ENCODE data around the gene UPF2.

DNA sequence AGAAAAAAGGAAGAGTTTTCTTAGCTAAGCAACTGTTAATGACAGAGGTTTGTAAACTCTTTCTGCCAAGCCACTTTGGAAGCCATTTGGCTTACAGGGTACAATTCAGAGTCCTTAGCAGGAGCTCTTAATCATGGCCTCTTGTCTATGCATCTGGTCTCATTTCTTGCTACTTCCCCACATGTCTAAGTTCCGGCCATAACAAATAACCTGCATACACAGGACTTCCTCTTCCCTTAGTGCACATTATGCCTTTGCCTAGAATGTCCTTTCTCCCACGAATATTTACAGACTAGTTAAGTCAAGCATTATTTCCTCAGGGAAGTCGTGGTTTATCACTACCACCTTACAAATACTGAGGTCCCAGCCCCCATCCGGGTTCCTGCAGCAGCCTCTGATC is 8.6 kb upstream of the UPF2 start:
- TF ChIP-seq CTCF (conservative IDR thresholded peaks at IDR 0.05; ENCODE audit: low read depth, low read length) (no peak), EZH2 (IDR thresholded peaks at IDR 0.05; ENCODE audit: borderline replicate concordance, low read depth, low read length, poor library complexity, severe bottlenecking) (no peak)

Measured in A673 (cell line).